ENCODE results near the gene GLYATL1. TPM values are rescaled to one million over a fixed set of nuclear protein-coding genes. Genes with fewer than 3 reads are reported as not detected.
A peak's percentile ranks its signal among the peaks of the same experiment; 100 is the strongest.

Gene GLYATL1
- total and polyA plus RNA-seq, 9 donors, result 0.48 to 1.2 (median 0.82) TPM

- Histone ChIP-seq H3K4me1 (ENCODE audit: control insufficient read depth, insufficient read depth, low read length) (no peaks in the 10 kb centered on the region), H3K4me3 (ENCODE audit: low read length) (no peak overlapping the region), H3K27ac (ENCODE audit: low read length) (no peak overlapping the region), H3K36me3 (ENCODE audit: control insufficient read depth, insufficient read depth, low read length) (no peaks in the 10 kb centered on the region), H3K27me3 (ENCODE audit: control insufficient read depth, insufficient read depth, low read length) (no peaks in the 10 kb centered on the region), H3K9me3 (replicated peaks; ENCODE audit: control insufficient read depth, low read depth, low read length) (no peaks in the 10 kb centered on the region)
- no peak for DNase-seq
- WGBS (ENCODE audit: insufficient coverage), result no CpG with 5 or more reads among the region's 1 CpG
Measured at GRCh38 chr11:58941838-58942237, 2.5 kb downstream of the GLYATL1 start.

- no peaks in the 10 kb centered on the region for H3K4me1 ChIP-seq (ENCODE audit: control insufficient read depth, insufficient read depth, low read length)
- H3K27me3 ChIP-seq (ENCODE audit: control insufficient read depth, insufficient read depth, low read length), result no peaks in the 10 kb centered on the region
- H3K4me3 ChIP-seq (ENCODE audit: low read length), result no peak overlapping the region
- H3K36me3 ChIP-seq (ENCODE audit: control insufficient read depth, insufficient read depth, low read length), result no peaks in the 10 kb centered on the region
- H3K27ac ChIP-seq (ENCODE audit: low read length), result no peak overlapping the region
- H3K9me3 ChIP-seq (replicated peaks; ENCODE audit: control insufficient read depth, low read depth, low read length), result no peaks in the 10 kb centered on the region
- DNase-seq, result no peak
Measured at GRCh38 chr11:58945663-58946062, 6.4 kb downstream of the GLYATL1 start.

- no peaks in the 10 kb centered on the region for H3K9me3 ChIP-seq (replicated peaks; ENCODE audit: control insufficient read depth, low read depth, low read length)
- DNase-seq, result no peak
- H3K27me3 ChIP-seq (ENCODE audit: control insufficient read depth, insufficient read depth, low read length), result no peaks in the 10 kb centered on the region
- no peak overlapping the region for H3K27ac ChIP-seq (ENCODE audit: low read length)
- no CpG with 5 or more reads among the region's 3 CpGs for WGBS (ENCODE audit: insufficient coverage)
- H3K4me1 ChIP-seq (ENCODE audit: control insufficient read depth, insufficient read depth, low read length), result no peaks in the 10 kb centered on the region
- no peak overlapping the region for H3K4me3 ChIP-seq (ENCODE audit: low read length)
- no peaks in the 10 kb centered on the region for H3K36me3 ChIP-seq (ENCODE audit: control insufficient read depth, insufficient read depth, low read length)
Measured at GRCh38 chr11:58949184-58949583, 9.9 kb downstream of the GLYATL1 start.

GRCh38 chr11:58957922-58958321 is 18.6 kb downstream of the GLYATL1 start:
- Histone ChIP-seq H3K36me3 (ENCODE audit: control insufficient read depth, insufficient read depth, low read length) (no peaks in the 10 kb centered on the region), H3K4me3 (ENCODE audit: low read length) (no peak overlapping the region), H3K27me3 (ENCODE audit: control insufficient read depth, insufficient read depth, low read length) (peaks cover under 1% of the 10 kb centered on the region), H3K4me1 (ENCODE audit: control insufficient read depth, insufficient read depth, low read length) (no peaks in the 10 kb centered on the region), H3K9me3 (replicated peaks; ENCODE audit: control insufficient read depth, low read depth, low read length) (no peaks in the 10 kb centered on the region), H3K27ac (ENCODE audit: low read length) (no peak overlapping the region)
- no CpG with 5 or more reads among the region's 5 CpGs for WGBS (ENCODE audit: insufficient coverage)
- peak; percentile 10 for DNase-seq

- DNase-seq, result peak; percentile 18
- Histone ChIP-seq H3K9me3 (replicated peaks; ENCODE audit: control insufficient read depth, low read depth, low read length) (no peaks in the 10 kb centered on the region), H3K4me3 (ENCODE audit: low read length) (no peak overlapping the region), H3K36me3 (ENCODE audit: control insufficient read depth, insufficient read depth, low read length) (no peaks in the 10 kb centered on the region), H3K27me3 (ENCODE audit: control insufficient read depth, insufficient read depth, low read length) (peaks cover 6% of the 10 kb centered on the region), H3K27ac (ENCODE audit: low read length) (no peak overlapping the region), H3K4me1 (ENCODE audit: control insufficient read depth, insufficient read depth, low read length) (no peaks in the 10 kb centered on the region)
- no CpG with 5 or more reads among the region's 2 CpGs for WGBS (ENCODE audit: insufficient coverage)
Measured at GRCh38 chr11:58958500-58958899, 19.2 kb downstream of the GLYATL1 start.

GRCh38 chr11:58963551-58964104 is 24.3 kb downstream of the GLYATL1 start:
- DNase-seq, result peak; percentile 59
- Histone ChIP-seq H3K9me3 (replicated peaks; ENCODE audit: control insufficient read depth, low read depth, low read length) (no peaks in the 10 kb centered on the region), H3K4me3 (ENCODE audit: low read length) (no peak overlapping the region), H3K27me3 (ENCODE audit: control insufficient read depth, insufficient read depth, low read length) (peaks cover 18% of the 10 kb centered on the region), H3K4me1 (ENCODE audit: control insufficient read depth, insufficient read depth, low read length) (no peaks in the 10 kb centered on the region), H3K27ac (ENCODE audit: low read length) (no peak overlapping the region), H3K36me3 (ENCODE audit: control insufficient read depth, insufficient read depth, low read length) (no peaks in the 10 kb centered on the region)
- 42% methylated on average over 22 of the region's 27 CpGs for WGBS (ENCODE audit: insufficient coverage)

- 60% methylated on average over 1 of the region's 6 CpGs for WGBS (ENCODE audit: insufficient coverage)
- Histone ChIP-seq H3K27me3 (ENCODE audit: control insufficient read depth, insufficient read depth, low read length) (peaks cover 18% of the 10 kb centered on the region), H3K27ac (ENCODE audit: low read length) (no peak overlapping the region), H3K4me1 (ENCODE audit: control insufficient read depth, insufficient read depth, low read length) (no peaks in the 10 kb centered on the region), H3K4me3 (ENCODE audit: low read length) (no peak overlapping the region), H3K36me3 (ENCODE audit: control insufficient read depth, insufficient read depth, low read length) (no peaks in the 10 kb centered on the region), H3K9me3 (replicated peaks; ENCODE audit: control insufficient read depth, low read depth, low read length) (no peaks in the 10 kb centered on the region)
- no peak for DNase-seq
Measured at GRCh38 chr11:58965246-58965985, 26.1 kb downstream of the GLYATL1 start.

- Histone ChIP-seq H3K27ac (ENCODE audit: low read length) (peak overlapping the region; percentile 17), H3K27me3 (ENCODE audit: control insufficient read depth, insufficient read depth, low read length) (peaks cover 14% of the 10 kb centered on the region), H3K4me3 (ENCODE audit: low read length) (no peak overlapping the region), H3K4me1 (ENCODE audit: control insufficient read depth, insufficient read depth, low read length) (no peaks in the 10 kb centered on the region), H3K36me3 (ENCODE audit: control insufficient read depth, insufficient read depth, low read length) (no peaks in the 10 kb centered on the region), H3K9me3 (replicated peaks; ENCODE audit: control insufficient read depth, low read depth, low read length) (peaks cover 3% of the 10 kb centered on the region)
- WGBS (ENCODE audit: insufficient coverage), result 34% methylated on average over 26 of the region's 26 CpGs
- DNase-seq, result peak; percentile 18
Measured at GRCh38 chr11:58968251-58968711, 29.0 kb downstream of the GLYATL1 start.

- no peaks in the 10 kb centered on the region for H3K4me1 ChIP-seq (ENCODE audit: control insufficient read depth, insufficient read depth, low read length)
- H3K27me3 ChIP-seq (ENCODE audit: control insufficient read depth, insufficient read depth, low read length), result no peaks in the 10 kb centered on the region
- no peak for DNase-seq
- H3K36me3 ChIP-seq (ENCODE audit: control insufficient read depth, insufficient read depth, low read length), result no peaks in the 10 kb centered on the region
- H3K27ac ChIP-seq (ENCODE audit: low read length), result no peak overlapping the region
- H3K9me3 ChIP-seq (replicated peaks; ENCODE audit: control insufficient read depth, low read depth, low read length), result peaks cover 2% of the 10 kb centered on the region
- no peak overlapping the region for H3K4me3 ChIP-seq (ENCODE audit: low read length)
Measured at GRCh38 chr11:58977470-58977869, 38.2 kb downstream of the GLYATL1 start.

GRCh38 chr11:58979222-58979621 is 39.9 kb downstream of the GLYATL1 start:
- WGBS (ENCODE audit: insufficient coverage), result 80% methylated on average over 1 of the region's 2 CpGs
- no peak for DNase-seq

More at GRCh38 chr11:58979222-58979621, 39.9 kb downstream of the GLYATL1 start:
- H3K4me3 ChIP-seq (ENCODE audit: low read length), result no peak overlapping the region
- H3K27ac ChIP-seq (ENCODE audit: low read length), result no peak overlapping the region
- H3K36me3 ChIP-seq (ENCODE audit: control insufficient read depth, insufficient read depth, low read length), result no peaks in the 10 kb centered on the region
- H3K9me3 ChIP-seq (replicated peaks; ENCODE audit: control insufficient read depth, low read depth, low read length), result no peaks in the 10 kb centered on the region
- no peaks in the 10 kb centered on the region for H3K4me1 ChIP-seq (ENCODE audit: control insufficient read depth, insufficient read depth, low read length)
- no peaks in the 10 kb centered on the region for H3K27me3 ChIP-seq (ENCODE audit: control insufficient read depth, insufficient read depth, low read length)
